ENCODE measurements around the gene MYOD1.

The MYOD1 gene

DNA sequence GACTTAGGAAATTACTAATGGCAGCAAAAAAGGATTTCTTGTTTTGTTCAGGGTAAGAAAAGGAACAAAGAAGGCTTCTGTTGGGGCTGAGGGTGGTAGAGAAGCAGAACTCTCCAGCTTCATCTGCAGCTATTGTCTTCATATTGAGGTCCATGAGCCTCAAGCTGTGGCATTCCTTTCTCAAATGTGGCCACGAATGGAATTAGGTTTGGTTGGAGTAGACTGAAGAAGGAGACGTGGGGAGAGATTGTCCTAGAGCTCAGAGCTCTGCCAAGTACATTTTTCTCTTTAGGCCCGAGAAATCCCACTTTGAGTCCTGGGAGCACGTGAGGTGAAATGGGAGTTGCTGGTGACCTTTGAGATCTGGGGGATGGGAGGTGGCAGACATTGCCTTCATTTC is 25.8 kb upstream of the MYOD1 start:
- Histone ChIP-seq H3K4me3 (ENCODE audit: low read length) (no peak overlapping the region), H3K4me1 (ENCODE audit: insufficient read depth, low read length) (no peaks in the 10 kb centered on the region), H3K9me3 (ENCODE audit: insufficient read depth, low read depth, low read length) (no peaks in the 10 kb centered on the region), H3K27ac (ENCODE audit: low read length) (no peak overlapping the region), H3K27me3 (ENCODE audit: insufficient read depth, low read length) (peaks cover 98% of the 10 kb centered on the region), H3K9ac (ENCODE audit: low read depth, low read length) (no peak overlapping the region), H3K36me3 (ENCODE audit: insufficient read depth, low read depth, low read length) (no peaks in the 10 kb centered on the region)

DNA sequence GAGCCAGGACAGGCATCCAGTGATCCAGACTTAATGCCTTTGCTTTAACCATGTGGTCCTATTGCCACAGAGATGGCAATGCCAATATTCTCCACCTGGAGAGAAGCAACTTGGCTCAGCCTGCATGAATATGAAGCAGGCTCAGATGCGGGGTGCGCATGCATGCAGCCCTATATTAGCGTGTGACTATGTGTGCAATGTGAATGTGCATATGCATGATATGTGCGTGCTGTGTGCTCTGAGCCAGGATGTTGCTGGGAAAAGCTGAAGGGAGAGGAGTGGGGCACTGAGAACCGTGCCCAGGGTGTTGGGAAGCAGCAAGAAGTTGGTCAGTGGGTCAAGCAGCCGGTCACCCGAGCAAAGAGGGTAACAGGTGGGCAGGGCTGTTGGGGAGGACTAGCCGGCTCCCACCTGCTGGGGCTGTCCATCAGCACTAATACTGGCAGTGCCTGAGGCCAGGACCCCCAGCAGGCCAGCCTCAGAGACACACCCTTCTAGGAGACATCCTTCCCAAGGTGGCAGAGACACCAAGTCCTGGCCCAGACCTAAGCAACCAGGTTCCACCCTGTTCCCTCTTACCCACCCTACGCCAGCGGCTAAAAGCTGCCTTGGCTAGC is 24.8 kb upstream of the MYOD1 start:
- Histone ChIP-seq H3K4me1 (ENCODE audit: insufficient read depth, low read length) (no peaks in the 10 kb centered on the region), H3K27me3 (ENCODE audit: insufficient read depth, low read length) (peaks cover 96% of the 10 kb centered on the region), H3K27ac (ENCODE audit: low read length) (no peak overlapping the region), H3K36me3 (ENCODE audit: insufficient read depth, low read depth, low read length) (no peaks in the 10 kb centered on the region), H3K4me3 (ENCODE audit: low read length) (no peak overlapping the region), H3K9me3 (ENCODE audit: insufficient read depth, low read depth, low read length) (no peaks in the 10 kb centered on the region), H3K9ac (ENCODE audit: low read depth, low read length) (no peak overlapping the region)

DNA sequence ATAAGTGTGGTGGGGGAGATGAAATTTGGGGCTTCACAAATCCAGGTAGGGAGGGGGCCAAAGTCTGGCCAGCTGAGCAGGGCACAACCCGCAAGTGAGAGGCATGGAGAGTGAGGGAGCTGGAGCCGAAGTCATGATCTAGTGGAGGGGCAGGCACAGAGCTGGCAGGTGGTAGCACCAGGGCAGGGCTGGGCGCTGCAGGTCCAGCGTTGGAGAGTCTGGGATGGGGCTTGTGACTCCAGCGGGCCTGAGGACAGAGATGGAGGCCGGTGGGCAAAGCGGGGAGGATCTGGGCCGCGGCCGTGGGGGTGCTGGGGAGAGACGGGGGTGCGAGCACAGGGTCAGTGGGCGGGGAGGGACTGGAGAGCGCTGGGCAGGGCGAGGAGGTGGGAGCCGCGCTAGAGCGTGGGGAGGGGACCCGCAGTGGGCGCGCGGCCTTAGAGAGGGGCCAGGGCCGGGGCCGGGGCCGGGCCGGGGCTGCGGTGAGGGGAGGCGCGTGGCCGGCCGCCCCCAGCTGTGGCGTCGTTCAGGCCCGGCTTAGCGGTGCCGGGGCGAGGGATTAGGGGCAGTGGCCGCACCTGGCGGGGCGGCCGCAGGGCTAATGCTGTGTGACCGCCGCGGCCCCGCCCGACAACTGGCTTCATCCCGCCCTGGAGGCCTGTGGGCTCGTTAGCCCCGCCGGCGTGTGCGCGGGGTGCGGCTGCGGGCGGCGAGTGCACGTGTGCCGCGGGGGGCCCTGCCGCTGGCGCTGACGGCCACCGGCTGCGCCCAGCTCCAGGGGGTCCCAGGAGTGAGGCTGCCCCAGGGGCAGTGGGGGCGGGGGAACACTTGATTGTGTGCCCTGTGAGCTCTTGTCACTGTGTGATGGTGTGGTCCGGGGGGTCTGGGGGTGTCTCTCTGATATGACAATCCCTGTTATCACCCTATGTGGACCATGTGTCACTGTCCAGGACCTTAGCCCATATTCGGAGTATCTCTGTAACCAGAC is 23.6 kb upstream of the MYOD1 start:
- no peak overlapping the region for H3K27ac ChIP-seq (ENCODE audit: low read length)

DNA sequence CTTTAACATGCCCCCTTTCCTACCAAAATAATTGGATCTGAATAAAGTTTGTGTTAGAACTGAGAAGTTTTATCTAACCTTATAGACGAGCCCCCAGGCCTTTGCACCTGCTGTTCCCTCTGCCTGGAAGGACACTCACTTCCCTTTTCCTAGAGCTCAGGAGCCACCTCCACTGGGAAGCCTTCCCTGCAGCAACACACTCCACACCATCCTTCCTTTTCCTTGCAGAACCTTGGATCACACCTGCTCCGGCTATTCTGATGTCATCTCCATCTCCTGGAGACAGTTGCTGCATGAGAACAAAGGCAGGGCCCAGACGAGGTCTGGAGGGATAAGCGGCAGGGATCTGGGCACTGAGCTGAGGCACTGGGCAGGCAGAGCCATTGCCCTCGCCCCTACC is 22.6 kb upstream of the MYOD1 start:
- Histone ChIP-seq H3K4me1 (ENCODE audit: insufficient read depth, low read length) (no peaks in the 10 kb centered on the region), H3K27me3 (ENCODE audit: insufficient read depth, low read length) (peaks cover 75% of the 10 kb centered on the region), H3K27ac (ENCODE audit: low read length) (no peak overlapping the region), H3K36me3 (ENCODE audit: insufficient read depth, low read depth, low read length) (no peaks in the 10 kb centered on the region), H3K9me3 (ENCODE audit: insufficient read depth, low read depth, low read length) (no peaks in the 10 kb centered on the region), H3K9ac (ENCODE audit: low read depth, low read length) (no peak overlapping the region), H3K4me3 (ENCODE audit: low read length) (no peak overlapping the region)

More for the DNA sequence above, 23.6 kb upstream of the MYOD1 start:
- no peaks in the 10 kb centered on the region for H3K9me3 ChIP-seq (ENCODE audit: insufficient read depth, low read depth, low read length)
- H3K36me3 ChIP-seq (ENCODE audit: insufficient read depth, low read depth, low read length) = no peaks in the 10 kb centered on the region
- H3K27me3 ChIP-seq (ENCODE audit: insufficient read depth, low read length) = peaks cover 84% of the 10 kb centered on the region
- peak overlapping the region; percentile 55; the same call in 1 of the 2 replicates for H3K4me3 ChIP-seq (ENCODE audit: low read length)
- no peak overlapping the region for H3K9ac ChIP-seq (ENCODE audit: low read depth, low read length)
- H3K4me1 ChIP-seq (ENCODE audit: insufficient read depth, low read length) = no peaks in the 10 kb centered on the region

DNA sequence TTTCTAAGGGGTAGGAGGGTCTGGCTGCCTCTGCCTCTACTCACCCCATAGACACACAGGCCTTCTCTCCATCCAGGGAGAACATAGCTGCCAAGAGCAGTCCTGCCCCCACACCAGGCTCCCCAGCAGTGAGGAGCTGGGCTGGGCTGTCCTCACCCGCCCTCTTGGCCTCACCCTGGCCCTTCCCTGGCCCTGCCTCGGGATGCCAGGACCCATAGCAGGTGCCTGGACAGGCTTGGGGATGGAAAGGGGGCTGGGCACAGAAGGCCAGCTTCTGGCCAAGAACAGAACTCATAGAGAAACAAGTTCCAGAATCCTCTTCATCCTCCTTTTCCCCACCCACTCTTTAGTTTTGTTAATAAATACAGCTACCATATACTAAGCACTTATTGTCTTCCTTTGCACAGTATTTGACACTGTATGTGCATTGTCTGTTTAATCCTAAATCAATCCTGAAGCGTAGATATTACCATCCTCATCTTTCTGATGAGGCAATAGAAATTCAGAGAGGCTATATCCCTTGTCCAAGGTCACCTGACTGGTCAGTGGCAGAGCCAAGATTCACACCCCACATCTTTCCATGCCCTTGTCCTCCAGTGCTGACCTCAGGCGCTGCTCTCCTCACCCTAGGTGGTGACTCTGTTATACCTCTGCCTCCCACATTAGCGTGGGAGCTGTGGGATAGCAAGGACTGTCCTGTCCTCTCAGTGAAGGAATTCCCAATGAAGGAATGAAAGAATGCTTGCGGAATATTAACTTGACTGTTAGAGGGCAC is 22.0 kb upstream of the MYOD1 start:
- no peak overlapping the region for H3K27ac ChIP-seq (ENCODE audit: low read length)
- H3K4me1 ChIP-seq (ENCODE audit: insufficient read depth, low read length) = no peaks in the 10 kb centered on the region
- H3K9me3 ChIP-seq (ENCODE audit: insufficient read depth, low read depth, low read length) = no peaks in the 10 kb centered on the region
- H3K27me3 ChIP-seq (ENCODE audit: insufficient read depth, low read length) = peaks cover 69% of the 10 kb centered on the region
- H3K36me3 ChIP-seq (ENCODE audit: insufficient read depth, low read depth, low read length) = no peaks in the 10 kb centered on the region
- H3K9ac ChIP-seq (ENCODE audit: low read depth, low read length) = no peak overlapping the region
- H3K4me3 ChIP-seq (ENCODE audit: low read length) = no peak overlapping the region

DNA sequence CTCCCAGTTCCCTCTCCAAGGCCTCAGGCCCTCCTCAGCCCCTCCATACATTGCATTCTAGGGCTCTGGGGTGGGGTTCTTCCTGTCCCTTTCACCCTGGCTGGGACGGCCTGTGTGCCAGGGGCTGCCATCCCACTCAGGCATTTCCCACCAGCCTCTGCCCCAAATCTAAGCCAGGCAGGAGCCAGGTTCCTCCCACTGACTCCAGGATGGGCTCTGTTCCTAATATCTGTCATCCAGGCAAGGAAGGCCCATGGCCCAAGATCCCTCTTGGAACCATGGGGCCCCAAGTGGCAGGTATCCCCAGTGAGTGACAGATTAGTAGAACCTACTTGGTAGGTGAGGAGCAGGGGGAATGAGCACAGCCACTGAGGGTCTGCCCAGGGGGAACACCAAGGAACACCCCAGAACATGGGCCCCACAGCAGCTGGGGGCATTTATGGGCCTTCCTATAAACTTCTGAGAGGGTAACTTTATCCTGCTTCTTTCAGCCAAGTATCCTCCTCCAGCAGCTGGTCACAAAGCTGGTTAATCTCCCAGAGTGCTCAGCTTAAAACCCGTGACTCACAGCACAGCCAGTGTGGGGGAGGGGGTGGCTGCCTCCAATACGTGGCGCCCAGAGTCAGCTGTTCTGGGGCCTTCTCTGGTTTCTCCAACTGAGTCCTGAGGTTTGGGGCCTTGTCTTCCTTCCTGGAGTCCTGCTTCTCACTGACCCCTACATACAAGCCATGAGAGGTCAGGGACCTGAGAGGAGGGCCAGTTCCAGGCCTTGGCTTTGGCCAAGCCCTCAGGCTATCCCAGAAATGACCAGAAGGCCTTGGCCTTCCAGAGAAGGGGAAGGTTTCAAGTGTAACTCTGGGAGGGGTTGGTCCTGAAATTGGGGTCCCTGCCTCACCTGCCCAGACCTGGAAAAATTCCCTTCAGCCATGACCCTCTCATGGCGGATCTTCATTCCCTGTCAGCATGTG is 19.9 kb upstream of the MYOD1 start:
- peaks cover 48% of the 10 kb centered on the region for H3K27me3 ChIP-seq (ENCODE audit: insufficient read depth, low read length)
- H3K27ac ChIP-seq (ENCODE audit: low read length) = no peak overlapping the region
- H3K4me1 ChIP-seq (ENCODE audit: insufficient read depth, low read length) = no peaks in the 10 kb centered on the region
- H3K36me3 ChIP-seq (ENCODE audit: insufficient read depth, low read depth, low read length) = no peaks in the 10 kb centered on the region
- H3K9ac ChIP-seq (ENCODE audit: low read depth, low read length) = no peak overlapping the region
- peaks cover 6% of the 10 kb centered on the region; the same call in 1 of the 2 replicates for H3K9me3 ChIP-seq (ENCODE audit: insufficient read depth, low read depth, low read length)
- no peak overlapping the region for H3K4me3 ChIP-seq (ENCODE audit: low read length)

DNA sequence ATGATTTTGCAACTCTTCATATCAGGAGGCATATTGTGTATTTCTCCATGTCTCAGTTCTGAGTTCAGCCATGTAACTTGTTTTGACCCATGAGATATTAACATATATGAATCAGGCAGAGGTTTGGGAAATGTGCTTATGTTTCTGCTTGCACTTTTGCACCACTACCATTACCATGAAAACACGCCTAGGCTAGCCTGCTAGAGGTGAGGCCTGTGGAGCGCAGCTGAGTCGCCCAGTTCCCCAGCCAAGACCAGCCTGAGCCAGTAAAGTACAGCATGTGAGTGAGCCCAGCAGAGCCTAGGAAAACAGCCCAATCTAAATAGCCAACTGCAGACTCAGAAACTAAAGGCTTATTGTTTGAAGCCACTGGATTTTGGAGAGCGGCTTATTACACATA is 18.4 kb upstream of the MYOD1 start:
- Histone ChIP-seq H3K4me1 (ENCODE audit: insufficient read depth, low read length) (no peaks in the 10 kb centered on the region), H3K36me3 (ENCODE audit: insufficient read depth, low read depth, low read length) (no peaks in the 10 kb centered on the region), H3K9me3 (ENCODE audit: insufficient read depth, low read depth, low read length) (peaks cover 6% of the 10 kb centered on the region; the same call in 1 of the 2 replicates), H3K9ac (ENCODE audit: low read depth, low read length) (no peak overlapping the region), H3K27me3 (ENCODE audit: insufficient read depth, low read length) (peaks cover 48% of the 10 kb centered on the region), H3K27ac (ENCODE audit: low read length) (no peak overlapping the region), H3K4me3 (ENCODE audit: low read length) (no peak overlapping the region)

DNA sequence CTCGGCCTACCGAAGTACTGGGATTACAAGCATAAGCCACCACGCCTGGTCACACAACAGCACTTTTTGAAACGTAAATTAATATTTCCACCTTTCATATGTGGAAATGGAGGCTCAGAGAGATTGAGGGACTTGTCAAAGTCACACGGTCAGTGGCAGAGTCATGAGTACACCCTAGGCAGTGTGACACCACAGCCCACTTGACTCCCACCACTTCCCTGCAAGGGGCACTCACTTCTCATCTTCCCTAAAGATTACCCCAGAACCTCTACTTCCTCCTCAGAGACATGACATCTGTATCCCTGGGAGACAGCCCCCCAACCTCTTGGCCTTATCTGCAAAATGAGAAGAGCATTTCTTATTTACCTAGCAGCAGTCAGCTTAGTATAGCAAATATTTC is 16.5 kb upstream of the MYOD1 start:
- no peak overlapping the region for H3K9ac ChIP-seq (ENCODE audit: low read depth, low read length)
- H3K36me3 ChIP-seq (ENCODE audit: insufficient read depth, low read depth, low read length) = no peaks in the 10 kb centered on the region
- H3K4me1 ChIP-seq (ENCODE audit: insufficient read depth, low read length) = no peaks in the 10 kb centered on the region
- H3K27me3 ChIP-seq (ENCODE audit: insufficient read depth, low read length) = peaks cover 44% of the 10 kb centered on the region; the same call in 1 of the 2 replicates
- H3K4me3 ChIP-seq (ENCODE audit: low read length) = no peak overlapping the region
- H3K27ac ChIP-seq (ENCODE audit: low read length) = no peak overlapping the region
- peaks cover 6% of the 10 kb centered on the region; the same call in 1 of the 2 replicates for H3K9me3 ChIP-seq (ENCODE audit: insufficient read depth, low read depth, low read length)

DNA sequence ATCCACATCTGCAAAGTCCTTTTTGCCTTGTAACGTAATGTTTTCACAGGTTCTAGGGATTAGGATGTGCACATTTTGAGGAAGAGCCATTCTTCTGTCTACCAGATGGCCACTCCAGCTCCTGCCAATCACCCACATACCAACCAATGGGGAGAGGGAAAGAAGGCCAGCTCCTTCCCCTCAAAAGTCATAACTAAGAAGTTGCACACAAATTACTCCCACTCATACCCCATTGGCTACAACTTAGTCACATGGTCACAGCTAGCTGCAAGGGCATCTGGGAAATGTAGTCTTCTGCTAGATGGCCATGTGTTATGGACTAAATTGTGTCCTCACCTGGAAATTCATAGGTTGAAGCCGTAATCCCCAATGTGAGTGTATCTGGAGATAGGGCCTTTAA is 15.4 kb upstream of the MYOD1 start:
- peaks cover 44% of the 10 kb centered on the region; the same call in 1 of the 2 replicates for H3K27me3 ChIP-seq (ENCODE audit: insufficient read depth, low read length)
- no peaks in the 10 kb centered on the region for H3K4me1 ChIP-seq (ENCODE audit: insufficient read depth, low read length)
- no peaks in the 10 kb centered on the region for H3K36me3 ChIP-seq (ENCODE audit: insufficient read depth, low read depth, low read length)
- H3K4me3 ChIP-seq (ENCODE audit: low read length) = no peak overlapping the region
- peaks cover 6% of the 10 kb centered on the region; the same call in 1 of the 2 replicates for H3K9me3 ChIP-seq (ENCODE audit: insufficient read depth, low read depth, low read length)
- H3K27ac ChIP-seq (ENCODE audit: low read length) = no peak overlapping the region
- H3K9ac ChIP-seq (ENCODE audit: low read depth, low read length) = no peak overlapping the region

DNA sequence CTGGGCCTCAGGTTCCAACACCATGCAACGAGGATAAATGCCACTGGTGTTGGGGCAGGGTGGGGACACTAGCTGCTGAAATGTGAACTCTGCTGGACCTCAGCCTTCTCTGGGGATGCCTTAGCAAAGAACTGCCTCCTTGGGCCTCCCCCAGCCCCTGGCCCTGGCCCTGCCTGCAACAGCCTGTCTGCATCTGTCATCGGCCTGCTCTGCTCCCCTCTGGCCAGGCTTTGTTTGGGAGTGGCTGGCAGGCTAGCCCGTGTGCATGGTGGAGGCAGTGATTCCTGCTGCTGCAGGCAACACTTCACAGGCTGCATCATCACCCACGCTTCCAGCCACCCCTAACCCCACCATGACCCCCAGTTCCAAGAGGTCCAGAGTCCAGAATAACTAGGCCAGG is 11.5 kb upstream of the MYOD1 start:
- H3K36me3 ChIP-seq (ENCODE audit: insufficient read depth, low read depth, low read length) = no peaks in the 10 kb centered on the region
- H3K9me3 ChIP-seq (ENCODE audit: insufficient read depth, low read depth, low read length) = peaks cover 6% of the 10 kb centered on the region; the same call in 1 of the 2 replicates
- peaks cover 80% of the 10 kb centered on the region for H3K27me3 ChIP-seq (ENCODE audit: insufficient read depth, low read length)

More for the DNA sequence above, 11.5 kb upstream of the MYOD1 start:
- Histone ChIP-seq H3K4me1 (ENCODE audit: insufficient read depth, low read length) (peaks cover 3% of the 10 kb centered on the region; the same call in 1 of the 2 replicates), H3K27ac (ENCODE audit: low read length) (no peak overlapping the region), H3K4me3 (ENCODE audit: low read length) (no peak overlapping the region), H3K9ac (ENCODE audit: low read depth, low read length) (no peak overlapping the region)

Data from iPS-20b (cell line).